ENCODE results near the gene GLIS1.

- TF ChIP-seq, protein P1, sequence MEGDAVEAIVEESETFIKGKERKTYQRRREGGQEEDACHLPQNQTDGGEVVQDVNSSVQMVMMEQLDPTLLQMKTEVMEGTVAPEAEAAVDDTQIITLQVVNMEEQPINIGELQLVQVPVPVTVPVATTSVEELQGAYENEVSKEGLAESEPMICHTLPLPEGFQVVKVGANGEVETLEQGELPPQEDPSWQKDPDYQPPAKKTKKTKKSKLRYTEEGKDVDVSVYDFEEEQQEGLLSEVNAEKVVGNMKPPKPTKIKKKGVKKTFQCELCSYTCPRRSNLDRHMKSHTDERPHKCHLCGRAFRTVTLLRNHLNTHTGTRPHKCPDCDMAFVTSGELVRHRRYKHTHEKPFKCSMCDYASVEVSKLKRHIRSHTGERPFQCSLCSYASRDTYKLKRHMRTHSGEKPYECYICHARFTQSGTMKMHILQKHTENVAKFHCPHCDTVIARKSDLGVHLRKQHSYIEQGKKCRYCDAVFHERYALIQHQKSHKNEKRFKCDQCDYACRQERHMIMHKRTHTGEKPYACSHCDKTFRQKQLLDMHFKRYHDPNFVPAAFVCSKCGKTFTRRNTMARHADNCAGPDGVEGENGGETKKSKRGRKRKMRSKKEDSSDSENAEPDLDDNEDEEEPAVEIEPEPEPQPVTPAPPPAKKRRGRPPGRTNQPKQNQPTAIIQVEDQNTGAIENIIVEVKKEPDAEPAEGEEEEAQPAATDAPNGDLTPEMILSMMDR (conservative IDR thresholded peaks at IDR 0.05 in 1 of 2, IDR thresholded peaks at IDR 0.05 in 1 of 2; ENCODE audit: extremely low read depth in 1 of 2, insufficient read depth in 1 of 2, low read depth in 1 of 2, low read length in 2 of 2), result no peak
- no peak for TF ChIP-seq EZH2 (IDR thresholded peaks at IDR 0.05; ENCODE audit: borderline replicate concordance, low read length)
Measured at GRCh38 chr1:53678046-53678445, 60.9 kb downstream of the GLIS1 start.

All from mammary epithelial cell (primary cell).